OCI-LY3 (cell line): ENCODE results near the gene ATXN7L3B.
A peak's percentile ranks its signal among the peaks of the same experiment; 100 is the strongest.

Experiments
- H2AFZ ChIP-seq: fragments of 200-600, 300-600 bp; shearing (Covaris generic); 2 replicates; pipeline ENCODE4 v1.6.0; 2014; ENCODE audit warnings: antibody characterized with exemption, low read depth, low read length
- H3K27ac ChIP-seq: fragments of 200-600, 300-600 bp; sonication (generic); 2 replicates; pipeline ENCODE4 v1.5.1; 2014; ENCODE audit warnings: mild to moderate bottlenecking, low read length, moderate library complexity, mixed read lengths
- H3K27me3 ChIP-seq: fragments of 200-600, 300-600 bp; sonication (generic); 2 replicates; pipeline ENCODE4 v1.6.1; 2014; ENCODE audit warnings: low read depth, low read length, mixed read lengths
- H3K36me3 ChIP-seq: fragments of 200-600, 300-600 bp; sonication (generic); replicated peaks from 2 replicates; pipeline ENCODE3; 2014; ENCODE audit warnings: low read depth, low read length, mixed read lengths
- H3K4me1 ChIP-seq: fragments of 300-600, 200-600 bp; sonication (generic); 2 replicates; pipeline ENCODE4 v1.6.1; 2014; ENCODE audit warnings: low read length, mixed read lengths
- H3K4me2 ChIP-seq: fragments of 200-600, 300-600 bp; sonication (generic); 2 replicates; pipeline ENCODE4 v1.6.1; 2014; ENCODE audit warnings: low read length, mixed read lengths
- H3K4me3 ChIP-seq: fragments of 300-600, 200-600 bp; sonication (generic); 2 replicates; pipeline ENCODE4 v1.5.1; 2014; ENCODE audit warnings: antibody characterized with exemption, mild to moderate bottlenecking, low read length, moderate library complexity
- H3K79me2 ChIP-seq: fragments of 300-600, 200-600 bp; shearing (Covaris generic); 2 replicates; pipeline ENCODE4 v1.6.1; 2014; ENCODE audit warnings: mild to moderate bottlenecking, low read length, mixed read lengths
- H3K9ac ChIP-seq: fragments of 300-600, 200-600 bp; shearing (Covaris generic); 2 replicates; pipeline ENCODE4 v1.6.0; 2014; ENCODE audit warnings: mild to moderate bottlenecking, low read length, moderate library complexity
- H3K9me3 ChIP-seq: fragments of 200-600, 300-600 bp; shearing (Covaris generic); 2 replicates; pipeline ENCODE4 v1.6.1; 2014; ENCODE audit warnings: low read length, mixed read lengths; ENCODE audit not compliant: insufficient read depth
- H4K20me1 ChIP-seq: fragments of 200-600, 300-600 bp; sonication (generic); 2 replicates; pipeline ENCODE4 v1.6.1; 2016; ENCODE audit warnings: low read length, mixed read lengths; ENCODE audit not compliant: insufficient read depth
- CTCF ChIP-seq: fragments of 200-600, 300-600 bp; sonication (generic); IDR thresholded peaks from 2 replicates; pipeline ENCODE4 v1.5.1; 2014; ENCODE audit warnings: antibody characterized with exemption, low read length, low read depth
- EZH2phosphoT487 ChIP-seq: fragments of 200-600 bp; shearing (Covaris generic); IDR thresholded peaks from 2 replicates; pipeline ENCODE4 v1.6.1; 2018; ENCODE audit warnings: antibody characterized with exemption, mixed run types, low read depth

The ATXN7L3B gene

GRCh38 chr12:74537707-74538385 is at the start of gene ATXN7L3B:
Gene ATXN7L3B (plus strand): TSS chr12:74537835. CDS start chr12:74538113, 278 bp downstream.
- no peak for TF ChIP-seq EZH2phosphoT487
- no peak for TF ChIP-seq CTCF
- Histone ChIP-seq H3K36me3 (peaks cover 39% of the 10 kb centered on the region), H3K27me3 (no peaks in the 10 kb centered on the region), H3K4me3 (peak within 1 kb of the TSS; percentile 94), H3K4me2 (peak within 1 kb of the TSS; percentile 91), H2AFZ (peak within 1 kb of the TSS; percentile 91), H3K27ac (peak within 1 kb of the TSS; percentile 90), H3K9me3 (no peaks in the 10 kb centered on the region), H3K4me1 (peaks cover 30% of the 10 kb centered on the region), H3K79me2 (peaks cover 53% of the 10 kb centered on the region), H4K20me1 (peaks cover 45% of the 10 kb centered on the region), H3K9ac (peak within 1 kb of the TSS; percentile 96)

GRCh38 chr12:74488134-74488533 is 49.5 kb upstream of the ATXN7L3B start:
- H3K4me3 ChIP-seq = no peak overlapping the region
- no peaks in the 10 kb centered on the region for H3K9me3 ChIP-seq
- H3K27ac ChIP-seq = no peak overlapping the region
- H3K4me1 ChIP-seq = peaks cover 21% of the 10 kb centered on the region
- no peaks in the 10 kb centered on the region for H3K79me2 ChIP-seq
- no peaks in the 10 kb centered on the region for H3K27me3 ChIP-seq
- no peak overlapping the region for H3K9ac ChIP-seq
- H2AFZ ChIP-seq = no peak overlapping the region
- no peaks in the 10 kb centered on the region for H4K20me1 ChIP-seq
- H3K4me2 ChIP-seq = no peak overlapping the region
- H3K36me3 ChIP-seq = no peaks in the 10 kb centered on the region
- TF ChIP-seq EZH2phosphoT487 (no peak), CTCF (no peak)

GRCh38 chr12:74489543-74489942 is 48.1 kb upstream of the ATXN7L3B start:
- Histone ChIP-seq H3K4me1 (peaks cover 21% of the 10 kb centered on the region), H3K4me3 (no peak overlapping the region), H3K79me2 (no peaks in the 10 kb centered on the region), H3K36me3 (no peaks in the 10 kb centered on the region), H2AFZ (peak overlapping the region; percentile 92), H3K9me3 (no peaks in the 10 kb centered on the region), H4K20me1 (no peaks in the 10 kb centered on the region), H3K27ac (no peak overlapping the region), H3K27me3 (no peaks in the 10 kb centered on the region), H3K4me2 (peak overlapping the region; percentile 29; the same call in 1 of the 2 replicates), H3K9ac (no peak overlapping the region)
- TF ChIP-seq EZH2phosphoT487 = no peak
- no peak for TF ChIP-seq CTCF

- Histone ChIP-seq H4K20me1 (no peaks in the 10 kb centered on the region), H3K79me2 (no peaks in the 10 kb centered on the region), H3K9ac (0 out of 2 replicates have a peak overlapping the region, but pooled peaks have one; percentile 10), H3K4me3 (peak overlapping the region; percentile 62), H2AFZ (0 out of 2 replicates have a peak overlapping the region, but pooled peaks have one; percentile 77), H3K27ac (no peak overlapping the region), H3K36me3 (no peaks in the 10 kb centered on the region), H3K4me2 (peak overlapping the region; percentile 70), H3K27me3 (no peaks in the 10 kb centered on the region), H3K9me3 (no peaks in the 10 kb centered on the region), H3K4me1 (peaks cover 21% of the 10 kb centered on the region)
- TF ChIP-seq CTCF (no peak), EZH2phosphoT487 (no peak)
These were observed 47.1 kb upstream of the ATXN7L3B start for GRCh38 chr12:74490390-74491064.
